Hepatocyte (in vitro differentiated cells): Measurements from ENCODE around the gene PRAMEF18. TPM values are rescaled to one million over a fixed set of nuclear protein-coding genes. Genes with fewer than 3 reads are reported as not detected.
"Not testable (repeated sequence)": the region's sequence is repeated elsewhere in the genome, so short reads cannot be mapped to it uniquely, and the experiment has no call there.

Experiments used
- DNase-seq: peaks from one replicate; pipeline ENCODE4 v3.0.0-alpha.2; 2016; ENCODE audit warnings: low spot score
- H2AFZ ChIP-seq: fragments of 200-600 bp; sonication (generic); 2 replicates; pipeline ENCODE4 v1.6.0; 2016; ENCODE audit warnings: antibody characterized with exemption, mild to moderate bottlenecking
- H3K27ac ChIP-seq: fragments of 200-600 bp; sonication (generic); 2 replicates; pipeline ENCODE4 v1.5.1; 2016; ENCODE audit warnings: mild to moderate bottlenecking
- H3K27me3 ChIP-seq: fragments of 200-600 bp; sonication (generic); 2 replicates; pipeline ENCODE4 v1.6.1; 2016
- H3K36me3 ChIP-seq: fragments of 200-600 bp; sonication (generic); replicated peaks from 2 replicates; pipeline ENCODE4 v1.5.1; 2016; ENCODE audit warnings: low read depth; ENCODE audit not compliant: insufficient read depth
- H3K4me1 ChIP-seq: fragments of 200-600 bp; sonication (generic); 2 replicates; pipeline ENCODE4 v1.5.1; 2016; ENCODE audit warnings: mild to moderate bottlenecking, moderate library complexity; ENCODE audit not compliant: insufficient read depth
- H3K4me2 ChIP-seq: fragments of 200-600 bp; sonication (generic); 2 replicates; pipeline ENCODE4 v1.6.0; 2016
- H3K4me3 ChIP-seq: fragments of 200-600 bp; sonication (generic); 2 replicates; pipeline ENCODE4 v1.5.1; 2016; ENCODE audit warnings: mild to moderate bottlenecking
- H3K79me2 ChIP-seq: fragments of 200-600 bp; sonication (generic); 2 replicates; pipeline ENCODE4 v1.6.0; 2017; ENCODE audit warnings: mild to moderate bottlenecking
- H3K9me2 ChIP-seq: fragments of 200-600 bp; sonication (generic); replicated peaks from 2 replicates; pipeline ENCODE4 v1.6.0; 2017; ENCODE audit warnings: mild to moderate bottlenecking; ENCODE audit not compliant: insufficient read depth
- H3K9me3 ChIP-seq: fragments of 200-600 bp; sonication (generic); 2 replicates; pipeline ENCODE4 v1.5.1; 2016; ENCODE audit warnings: low read depth, mild to moderate bottlenecking
- H4K20me1 ChIP-seq: fragments of 200-600 bp; sonication (generic); 2 replicates; pipeline ENCODE4 v1.6.0; 2016; ENCODE audit warnings: mild to moderate bottlenecking; ENCODE audit not compliant: insufficient read depth, poor library complexity, severe bottlenecking
- WGBS: methylation state at CpG from one replicate; pipeline ENCODE4 v1.1.6; 2016; ENCODE audit warnings: low lambda C conversion rate; ENCODE audit errors: missing lambda C conversion rate; 5-methylcytosine and 5-hydroxymethylcytosine counted together
- polyA plus RNA-seq: library from polyadenylated mRNA; unstranded; fragments of >200 nt; fragmentation: Nextera tagmentation; extraction: Ambion mirVana; gene quantifications from 2 replicates; pipeline ENCODE4 v1.2.1, GENCODE V29; 2016
- total RNA-seq: library from RNA; depleted of rRNA; stranded (reverse); fragments of >200 nt; gene quantifications from 2 replicates; pipeline ENCODE4 v1.2.3, GENCODE V29; 2014

The PRAMEF18 gene
- total RNA-seq (not detected in 2 replicates), polyA plus RNA-seq (not detected in 2 replicates)

- H4K20me1 ChIP-seq: not testable (repeated sequence)
- 59% methylated on average over 9 of the region's 9 CpGs for WGBS
These were observed at the start of gene PRAMEF18 for GRCh38 chr1:13225675-13226204. PRAMEF18 (minus strand) TSS chr1:13226154; CDS start chr1:13226106, 48 bp downstream.

GRCh38 chr1:13265124-13265523 is 39.2 kb upstream of the PRAMEF18 start:
- not testable (repeated sequence) for H3K9me3 ChIP-seq, H3K4me3 ChIP-seq, H3K4me2 ChIP-seq, DNase-seq, H3K79me2 ChIP-seq, H3K27ac ChIP-seq, H2AFZ ChIP-seq, H3K27me3 ChIP-seq, H4K20me1 ChIP-seq, H3K4me1 ChIP-seq, H3K36me3 ChIP-seq, H3K9me2 ChIP-seq
- WGBS: 95% methylated on average over 2 of the region's 3 CpGs

More at GRCh38 chr1:13225675-13226204, at the start of gene PRAMEF18:
- not testable (repeated sequence) for H3K36me3 ChIP-seq, H3K9me2 ChIP-seq, H3K9me3 ChIP-seq, H3K4me2 ChIP-seq, H3K4me3 ChIP-seq, H3K79me2 ChIP-seq, H3K27me3 ChIP-seq, DNase-seq, H3K4me1 ChIP-seq, H2AFZ ChIP-seq, H3K27ac ChIP-seq

GRCh38 chr1:13253898-13254297 is 27.9 kb upstream of the PRAMEF18 start, which contains the start of gene PRAMEF5:
PRAMEF5 (plus strand) TSS chr1:13254198; CDS start chr1:13259269, 5,071 bp downstream.
- not testable (repeated sequence) for H3K79me2 ChIP-seq, H3K36me3 ChIP-seq, H3K4me2 ChIP-seq, H3K9me3 ChIP-seq, H3K4me3 ChIP-seq, H3K27me3 ChIP-seq, H3K27ac ChIP-seq, H3K4me1 ChIP-seq, H4K20me1 ChIP-seq, H2AFZ ChIP-seq, DNase-seq, H3K9me2 ChIP-seq
- WGBS: no CpG with 5 or more reads among the region's 5 CpGs

- H3K27ac ChIP-seq, H3K27me3 ChIP-seq, H3K4me3 ChIP-seq, DNase-seq, H3K9me3 ChIP-seq, H3K4me1 ChIP-seq, H3K9me2 ChIP-seq, H3K79me2 ChIP-seq, H3K36me3 ChIP-seq, H4K20me1 ChIP-seq, H3K4me2 ChIP-seq, H2AFZ ChIP-seq: not testable (repeated sequence)
- WGBS: 48% methylated on average over 7 of the region's 7 CpGs
These were observed 21.2 kb upstream of the PRAMEF18 start for GRCh38 chr1:13247122-13247521.

GRCh38 chr1:13246554-13246871 is 20.6 kb upstream of the PRAMEF18 start:
- H4K20me1 ChIP-seq, H3K9me3 ChIP-seq, H3K9me2 ChIP-seq, H3K27me3 ChIP-seq, H3K27ac ChIP-seq, H3K79me2 ChIP-seq, H3K4me2 ChIP-seq, H2AFZ ChIP-seq, H3K36me3 ChIP-seq, H3K4me3 ChIP-seq, H3K4me1 ChIP-seq, DNase-seq: not testable (repeated sequence)
- WGBS: 65% methylated on average over 2 of the region's 2 CpGs

- not testable (repeated sequence) for H3K27me3 ChIP-seq, H3K36me3 ChIP-seq, H3K9me3 ChIP-seq, H3K27ac ChIP-seq, H3K79me2 ChIP-seq, H3K4me2 ChIP-seq, H2AFZ ChIP-seq, DNase-seq, H4K20me1 ChIP-seq, H3K4me3 ChIP-seq, H3K9me2 ChIP-seq, H3K4me1 ChIP-seq
- WGBS: 57% methylated on average over 5 of the region's 5 CpGs
These were observed 20.0 kb upstream of the PRAMEF18 start for GRCh38 chr1:13245841-13246553.

- H3K27ac ChIP-seq, DNase-seq, H3K4me3 ChIP-seq, H3K9me3 ChIP-seq, H3K79me2 ChIP-seq, H3K4me2 ChIP-seq, H3K36me3 ChIP-seq, H3K4me1 ChIP-seq, H2AFZ ChIP-seq, H3K27me3 ChIP-seq, H3K9me2 ChIP-seq, H4K20me1 ChIP-seq: not testable (repeated sequence)
- 71% methylated on average over 9 of the region's 9 CpGs for WGBS
These were observed 17.7 kb upstream of the PRAMEF18 start for GRCh38 chr1:13243536-13244263.

GRCh38 chr1:13239633-13240032 is 13.7 kb upstream of the PRAMEF18 start:
- DNase-seq, H3K4me2 ChIP-seq, H2AFZ ChIP-seq, H3K79me2 ChIP-seq, H3K36me3 ChIP-seq, H3K9me3 ChIP-seq, H4K20me1 ChIP-seq, H3K27me3 ChIP-seq, H3K27ac ChIP-seq, H3K9me2 ChIP-seq, H3K4me1 ChIP-seq, H3K4me3 ChIP-seq: not testable (repeated sequence)
- WGBS: 77% methylated on average over 4 of the region's 4 CpGs

GRCh38 chr1:13237572-13237971 is 11.6 kb upstream of the PRAMEF18 start:
- 55% methylated on average over 4 of the region's 4 CpGs for WGBS
- H3K27ac ChIP-seq, H2AFZ ChIP-seq, H3K4me2 ChIP-seq, DNase-seq, H3K4me1 ChIP-seq, H3K27me3 ChIP-seq, H3K9me2 ChIP-seq, H4K20me1 ChIP-seq, H3K36me3 ChIP-seq, H3K4me3 ChIP-seq, H3K79me2 ChIP-seq: not testable (repeated sequence)
- H3K9me3 ChIP-seq: peaks cover 12% of the 10 kb centered on the region
